Fibroblast of upper back skin (primary cell): ENCODE measurements around the gene B4GALNT1.
"Not testable (repeated sequence)": the region's sequence is repeated elsewhere in the genome, so short reads cannot be mapped to it uniquely, and the experiment has no call there.

Experiments used
- DNase-seq: peaks from one replicate; pipeline ENCODE4 v3.0.0-alpha.2; 2013

Gene B4GALNT1

GRCh38 chr12:57620245-57620935 is 12.6 kb downstream of the B4GALNT1 start:
- DNase-seq = no peak

- no peak for DNase-seq
These were observed 13.4 kb downstream of the B4GALNT1 start for GRCh38 chr12:57619434-57620244.

GRCh38 chr12:57618966-57619433 is 14.0 kb downstream of the B4GALNT1 start:
- DNase-seq = no peak

- not testable (repeated sequence) for DNase-seq
These were observed 14.6 kb downstream of the B4GALNT1 start for GRCh38 chr12:57618431-57618830.

GRCh38 chr12:57617942-57618341 is 15.1 kb downstream of the B4GALNT1 start:
- DNase-seq = no peak

GRCh38 chr12:57616383-57617101 is 16.5 kb downstream of the B4GALNT1 start:
- peak; percentile 59 for DNase-seq

- DNase-seq = no peak
These were observed 17.4 kb downstream of the B4GALNT1 start for GRCh38 chr12:57615637-57616036.

- no peak for DNase-seq
These were observed 18.0 kb downstream of the B4GALNT1 start for GRCh38 chr12:57614948-57615500.

GRCh38 chr12:57614178-57614947 is 18.6 kb downstream of the B4GALNT1 start:
- DNase-seq = no peak

GRCh38 chr12:57613427-57614109 is 19.4 kb downstream of the B4GALNT1 start:
- DNase-seq = no peak

GRCh38 chr12:57612711-57613426 is 20.1 kb downstream of the B4GALNT1 start:
- DNase-seq = no peak

GRCh38 chr12:57611827-57612710 is 20.9 kb downstream of the B4GALNT1 start:
- no peak for DNase-seq

GRCh38 chr12:57611108-57611826 is 21.7 kb downstream of the B4GALNT1 start, which contains the start of gene ARHGEF25:
ARHGEF25 (plus strand) TSS chr12:57611435; CDS start chr12:57611895, 460 bp downstream.
- peak; percentile 70 for DNase-seq

- no peak for DNase-seq
These were observed 22.4 kb downstream of the B4GALNT1 start for GRCh38 chr12:57610554-57611107.

- DNase-seq = no peak
These were observed 23.0 kb downstream of the B4GALNT1 start for GRCh38 chr12:57609781-57610553.

- no peak for DNase-seq
These were observed 23.8 kb downstream of the B4GALNT1 start for GRCh38 chr12:57609101-57609780.

- no peak for DNase-seq
These were observed 24.9 kb downstream of the B4GALNT1 start for GRCh38 chr12:57607958-57608663.
